Astrocyte (in vitro differentiated cells and primary cell): ENCODE data around the gene IRX6. TPM values are rescaled to one million over a fixed set of nuclear protein-coding genes. Genes with fewer than 3 reads are reported as not detected.

Source experiments
- DNase-seq: peaks from one replicate; pipeline ENCODE4 v3.0.0-alpha.2; 2010; ENCODE audit warnings: low read depth
- FAIRE-seq: peaks from 2 replicates; lab custom pipeline; 2011; peaks lifted over from hg19 to GRCh38; lab: Jason Lieb, UNC
- H2AFZ ChIP-seq: 2 replicates; pipeline ENCODE4 v1.6.0; 2012; ENCODE audit warnings: low read depth, low read length, inconsistent platforms
- H3K27ac ChIP-seq: 2 replicates; pipeline ENCODE4 v1.5.1; 2011; ENCODE audit warnings: low read depth, low read length, inconsistent platforms
- H3K27me3 ChIP-seq: 2 replicates; pipeline ENCODE4 v1.6.0; 2011; ENCODE audit warnings: low read length, inconsistent platforms; ENCODE audit not compliant: insufficient read depth
- H3K36me3 ChIP-seq: 2 replicates; pipeline ENCODE4 v1.5.1; 2011; ENCODE audit warnings: low read length, inconsistent platforms; ENCODE audit not compliant: insufficient read depth
- H3K4me1 ChIP-seq: 2 replicates; pipeline ENCODE4 v1.5.1; 2011; ENCODE audit warnings: low read length, inconsistent platforms; ENCODE audit not compliant: insufficient read depth
- H3K4me2 ChIP-seq: 2 replicates; pipeline ENCODE4 v1.6.0; 2012; ENCODE audit warnings: low read length, inconsistent platforms
- H3K4me3 ChIP-seq: 2 replicates; pipeline ENCODE4 v1.5.1; 2011; ENCODE audit warnings: low read depth, mild to moderate bottlenecking, low read length, inconsistent platforms; ENCODE audit not compliant: insufficient read depth
- H3K79me2 ChIP-seq: 2 replicates; pipeline ENCODE4 v1.6.0; 2012; ENCODE audit warnings: mild to moderate bottlenecking, low read length, inconsistent platforms; ENCODE audit not compliant: insufficient read depth
- H3K9ac ChIP-seq: 2 replicates; pipeline ENCODE4 v1.6.0; 2012; ENCODE audit warnings: mild to moderate bottlenecking, low read length, inconsistent platforms
- H3K9me3 ChIP-seq: 2 replicates; pipeline ENCODE4 v1.5.1; 2012; ENCODE audit warnings: low read depth, mild to moderate bottlenecking, low read length, inconsistent platforms; ENCODE audit not compliant: insufficient read depth
- H4K20me1 ChIP-seq: 2 replicates; pipeline ENCODE4 v1.6.0; 2012; ENCODE audit warnings: low read length, inconsistent platforms; ENCODE audit not compliant: insufficient read depth
- H3K27ac Mint-ChIP-seq: one replicate; pipeline ENCODE4 v1.8.0; 2021; ENCODE audit warnings: mild to moderate bottlenecking, mixed read lengths; ENCODE audit not compliant: unreplicated experiment
- H3K27me3 Mint-ChIP-seq: one replicate; pipeline ENCODE4 v1.8.0; 2021; ENCODE audit warnings: low read depth, mixed read lengths; ENCODE audit not compliant: unreplicated experiment
- H3K36me3 Mint-ChIP-seq: one replicate; pipeline ENCODE4 v1.8.0; 2021; ENCODE audit warnings: low read depth, mixed read lengths; ENCODE audit not compliant: unreplicated experiment
- H3K4me1 Mint-ChIP-seq: one replicate; pipeline ENCODE4 v1.8.0; 2021; ENCODE audit warnings: low read depth, mixed read lengths; ENCODE audit not compliant: unreplicated experiment
- H3K4me3 Mint-ChIP-seq: one replicate; pipeline ENCODE4 v1.8.0; 2021; ENCODE audit warnings: mild to moderate bottlenecking, moderate library complexity, mixed read lengths; ENCODE audit not compliant: unreplicated experiment
- H3K9me3 Mint-ChIP-seq: one replicate; pipeline ENCODE4 v1.8.0; 2021; ENCODE audit warnings: mild to moderate bottlenecking, mixed read lengths; ENCODE audit not compliant: unreplicated experiment
- CTCF ChIP-seq: IDR thresholded peaks from 2 replicates; pipeline ENCODE4 v1.5.1; 2011; ENCODE audit warnings: low read depth, mild to moderate bottlenecking, inconsistent platforms, low read length, moderate library complexity; ENCODE audit not compliant: insufficient read depth
- EZH2 ChIP-seq: IDR thresholded peaks from 2 replicates; pipeline ENCODE4 v1.6.1; 2012; ENCODE audit warnings: mild to moderate bottlenecking, low read length, inconsistent platforms; ENCODE audit not compliant: insufficient read depth
- total RNA-seq: library from RNA; stranded (reverse); gene quantifications from 2 replicates; pipeline ENCODE4 v1.2.1, GENCODE V29; 2021

The IRX6 gene
- total RNA-seq, 1 donor from 2014 or later: not detected

GRCh38 chr16:55372792-55373488 is 48.9 kb downstream of the IRX6 start:
- Histone ChIP-seq H3K27me3 (peaks cover 26% of the 10 kb centered on the region), H3K4me2 (no peak overlapping the region), H3K36me3 (no peaks in the 10 kb centered on the region), H3K9me3 (no peaks in the 10 kb centered on the region), H3K4me3 (no peak overlapping the region), H3K9ac (no peak overlapping the region), H3K79me2 (no peaks in the 10 kb centered on the region), H2AFZ (no peak overlapping the region), H4K20me1 (no peaks in the 10 kb centered on the region), H3K27ac (no peak overlapping the region), H3K4me1 (no peaks in the 10 kb centered on the region)
- Mint-ChIP-seq H3K27ac (no peak overlapping the region), H3K4me1 (peaks cover 2% of the 10 kb centered on the region), H3K4me3 (no peak overlapping the region), H3K9me3 (no peaks in the 10 kb centered on the region), H3K36me3 (no peaks in the 10 kb centered on the region), H3K27me3 (peaks cover 38% of the 10 kb centered on the region)
- no peak for DNase-seq
- TF ChIP-seq EZH2 (no peak), CTCF (no peak)
- FAIRE-seq: no peak

GRCh38 chr16:55373489-55373832 is 49.5 kb downstream of the IRX6 start:
- no peak for DNase-seq
- Histone ChIP-seq H3K9ac (no peak overlapping the region), H3K27ac (no peak overlapping the region), H2AFZ (no peak overlapping the region), H3K79me2 (no peaks in the 10 kb centered on the region), H3K36me3 (no peaks in the 10 kb centered on the region), H3K4me3 (no peak overlapping the region), H3K4me1 (no peaks in the 10 kb centered on the region), H3K9me3 (no peaks in the 10 kb centered on the region), H4K20me1 (no peaks in the 10 kb centered on the region), H3K27me3 (peaks cover 26% of the 10 kb centered on the region), H3K4me2 (no peak overlapping the region)
- no peak for FAIRE-seq
- H3K4me3 Mint-ChIP-seq: no peak overlapping the region
- no peaks in the 10 kb centered on the region for H3K4me1 Mint-ChIP-seq
- H3K9me3 Mint-ChIP-seq: no peaks in the 10 kb centered on the region
- H3K36me3 Mint-ChIP-seq: no peaks in the 10 kb centered on the region
- peaks cover 38% of the 10 kb centered on the region for H3K27me3 Mint-ChIP-seq
- H3K27ac Mint-ChIP-seq: no peak overlapping the region
- TF ChIP-seq EZH2 (no peak), CTCF (no peak)

- Histone ChIP-seq H3K4me2 (no peak overlapping the region), H2AFZ (no peak overlapping the region), H3K27ac (no peak overlapping the region), H3K27me3 (peaks cover 5% of the 10 kb centered on the region), H3K4me1 (no peaks in the 10 kb centered on the region), H3K79me2 (no peaks in the 10 kb centered on the region), H4K20me1 (no peaks in the 10 kb centered on the region), H3K4me3 (no peak overlapping the region), H3K9ac (no peak overlapping the region), H3K9me3 (no peaks in the 10 kb centered on the region), H3K36me3 (no peaks in the 10 kb centered on the region)
- DNase-seq: no peak
- Mint-ChIP-seq H3K27ac (no peak overlapping the region), H3K4me3 (no peak overlapping the region), H3K27me3 (peaks cover 27% of the 10 kb centered on the region), H3K9me3 (no peaks in the 10 kb centered on the region), H3K4me1 (no peaks in the 10 kb centered on the region), H3K36me3 (no peaks in the 10 kb centered on the region)
- no peak for FAIRE-seq
- no peak for TF ChIP-seq CTCF
- no peak for TF ChIP-seq EZH2
Measured at GRCh38 chr16:55376045-55376444, 52.0 kb downstream of the IRX6 start.
